Muscle of arm (tissue), 14 donors: ENCODE data around the gene OTUD5. TPM values are rescaled to one million over a fixed set of nuclear protein-coding genes. Genes with fewer than 3 reads are reported as not detected.
A peak's percentile ranks its signal among the peaks of the same experiment; 100 is the strongest.
"Not testable (repeated sequence)": the region's sequence is repeated elsewhere in the genome, so short reads cannot be mapped to it uniquely, and the experiment has no call there.

Experiments used
- DNase-seq: peaks from one replicate; pipeline ENCODE4 v3.0.0-alpha.2; 2013
- long read RNA-seq, 11 donors: transcript quantifications; one replicate each; lab custom pipeline, GENCODE V29; 2026
- polyA plus RNA-seq, 12 donors: library from polyadenylated mRNA; unstranded; fragments of 120-200 nt; gene quantifications; one replicate each; pipeline ENCODE4 v1.2.1, GENCODE V29; 2013; ENCODE audit not compliant: insufficient read length in 12 of 12

The OTUD5 gene, protein sequence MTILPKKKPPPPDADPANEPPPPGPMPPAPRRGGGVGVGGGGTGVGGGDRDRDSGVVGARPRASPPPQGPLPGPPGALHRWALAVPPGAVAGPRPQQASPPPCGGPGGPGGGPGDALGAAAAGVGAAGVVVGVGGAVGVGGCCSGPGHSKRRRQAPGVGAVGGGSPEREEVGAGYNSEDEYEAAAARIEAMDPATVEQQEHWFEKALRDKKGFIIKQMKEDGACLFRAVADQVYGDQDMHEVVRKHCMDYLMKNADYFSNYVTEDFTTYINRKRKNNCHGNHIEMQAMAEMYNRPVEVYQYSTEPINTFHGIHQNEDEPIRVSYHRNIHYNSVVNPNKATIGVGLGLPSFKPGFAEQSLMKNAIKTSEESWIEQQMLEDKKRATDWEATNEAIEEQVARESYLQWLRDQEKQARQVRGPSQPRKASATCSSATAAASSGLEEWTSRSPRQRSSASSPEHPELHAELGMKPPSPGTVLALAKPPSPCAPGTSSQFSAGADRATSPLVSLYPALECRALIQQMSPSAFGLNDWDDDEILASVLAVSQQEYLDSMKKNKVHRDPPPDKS
- polyA plus RNA-seq = 10 to 100 TPM in 11 of 12 donors, not detected in 1; 30.6 to 57.7 (median 35.2) TPM
- long read RNA-seq, donor 1, partial matches to known transcripts = 15 of 18 reads
- long read RNA-seq, donor 1, other reads (novel, unspliced or antisense) = 0 of 18 reads
- long read RNA-seq, donor 2, partial matches to known transcripts = 0 of 3 reads
- long read RNA-seq, donor 2, other reads (novel, unspliced or antisense) = 0 of 3 reads
- long read RNA-seq, donor 3 = 0 reads
- long read RNA-seq, donor 4, partial matches to known transcripts = 0 of 1 reads
- long read RNA-seq, donor 4, other reads (novel, unspliced or antisense) = 0 of 1 reads
- long read RNA-seq, donor 5, partial matches to known transcripts = 0 of 5 reads
- long read RNA-seq, donor 5, other reads (novel, unspliced or antisense) = 0 of 5 reads
- long read RNA-seq, donor 6, partial matches to known transcripts = 0 of 3 reads
- long read RNA-seq, donor 6, other reads (novel, unspliced or antisense) = 0 of 3 reads
- long read RNA-seq, donor 7, partial matches to known transcripts = 5 of 6 reads
- long read RNA-seq, donor 7, other reads (novel, unspliced or antisense) = 0 of 6 reads
- long read RNA-seq, donor 8, partial matches to known transcripts = 0 of 2 reads
- long read RNA-seq, donor 8, other reads (novel, unspliced or antisense) = 0 of 2 reads
- long read RNA-seq, donor 9, partial matches to known transcripts = 0 of 1 reads
- long read RNA-seq, donor 9, other reads (novel, unspliced or antisense) = 0 of 1 reads
- long read RNA-seq, donor 10, partial matches to known transcripts = 0 of 4 reads
- long read RNA-seq, donor 10, other reads (novel, unspliced or antisense) = 0 of 4 reads
- long read RNA-seq, donor 11, partial matches to known transcripts = 0 of 4 reads
- long read RNA-seq, donor 11, other reads (novel, unspliced or antisense) = 0 of 4 reads

DNA sequence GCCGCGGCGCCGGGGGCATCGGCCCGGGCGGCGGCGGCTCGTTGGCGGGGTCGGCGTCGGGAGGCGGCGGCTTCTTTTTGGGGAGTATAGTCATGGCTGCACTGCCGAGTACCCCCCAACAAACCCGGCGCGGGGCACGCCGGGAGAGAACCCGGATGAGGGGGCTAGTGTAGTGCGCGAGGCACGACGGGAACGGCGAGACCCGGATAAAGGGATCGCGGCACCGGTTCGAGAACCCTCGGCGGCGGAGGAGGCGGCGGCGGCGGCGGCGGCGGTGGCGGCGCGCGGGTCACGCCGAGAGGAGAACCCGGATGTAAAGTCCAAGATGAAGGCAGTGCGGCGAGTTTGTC lies at the start of gene OTUD5:
Gene OTUD5 (minus strand): TSS at position 131 of the 350 bp plus-strand sequence. CDS start 37 bp downstream, at position 94.
- DNase-seq = peak; percentile 51

DNA sequence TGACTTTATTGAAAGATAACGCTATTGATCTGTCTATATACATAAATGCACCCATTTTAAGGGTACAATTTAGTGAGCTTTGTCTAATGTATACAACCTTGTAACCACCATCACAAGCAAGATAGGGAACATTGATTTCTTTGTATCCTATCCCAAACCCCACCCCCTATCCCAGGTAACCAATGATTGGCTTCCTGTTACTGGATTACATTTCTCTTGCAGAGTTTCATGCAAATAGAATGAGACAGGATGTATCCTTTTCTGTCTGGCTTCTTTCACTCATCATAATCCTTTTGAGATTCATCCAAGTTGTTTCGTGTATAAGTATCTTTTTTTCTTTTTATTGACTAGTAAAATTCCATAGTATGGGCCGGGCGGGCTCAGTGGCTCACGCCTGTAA lies 46.3 kb upstream of the OTUD5 start:
- no peak for DNase-seq

GRCh38 chrX:49002091-49002935 lies 44.9 kb upstream of the OTUD5 start, which contains the start of gene GRIPAP1:
Gene GRIPAP1 (minus strand): TSS chrX:49002264. CDS start chrX:49002229, 35 bp downstream.
- peak; percentile 89 for DNase-seq

DNA sequence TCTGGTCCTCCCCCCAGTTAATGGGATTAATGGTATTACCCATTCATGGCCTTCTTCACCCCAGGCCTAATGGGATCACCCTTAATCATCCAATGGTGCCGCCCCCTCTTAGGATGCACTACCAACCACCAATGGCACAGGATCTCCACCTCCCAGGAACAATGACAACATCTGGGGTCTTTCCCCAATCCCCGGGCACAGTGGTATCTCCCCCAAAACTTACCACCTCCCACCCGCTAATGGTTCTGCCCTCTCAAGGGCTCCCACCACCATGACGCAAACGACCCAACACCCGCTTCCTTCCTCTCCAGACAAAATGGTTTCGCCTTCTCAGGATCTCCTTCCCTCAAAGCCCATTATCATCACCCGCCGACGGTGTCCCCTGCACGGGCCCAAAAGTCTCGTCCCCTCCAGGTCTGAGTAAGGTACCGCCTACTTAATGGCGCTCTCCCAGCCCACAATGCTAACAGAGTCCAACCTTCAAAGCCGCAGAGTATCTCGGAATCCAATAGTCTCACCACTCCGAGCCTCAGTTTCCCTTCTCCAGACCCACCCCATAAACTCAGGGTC lies 44.2 kb upstream of the OTUD5 start:
- DNase-seq = peak; percentile 6

DNA sequence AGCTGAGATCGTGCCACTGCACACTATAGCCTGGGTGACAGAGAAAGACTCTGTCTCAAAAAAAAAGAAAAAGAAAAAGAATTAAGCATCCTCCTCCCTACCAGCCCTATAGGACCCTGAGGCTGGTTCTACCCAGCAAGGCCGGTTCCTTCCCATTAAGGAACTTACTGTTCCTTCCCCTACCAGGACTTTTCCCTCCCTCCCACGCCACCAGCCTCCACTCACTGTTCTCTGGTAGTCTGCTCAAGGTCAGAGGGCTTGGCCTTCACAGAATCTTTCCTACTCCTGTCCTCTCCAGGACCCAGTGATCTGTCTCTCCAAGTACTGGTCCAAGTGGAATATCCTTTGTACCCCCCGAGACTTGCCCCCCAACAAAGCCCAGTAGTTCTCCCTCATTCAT lies 43.2 kb upstream of the OTUD5 start:
- no peak for DNase-seq

GRCh38 chrX:48999030-48999429 lies 41.6 kb upstream of the OTUD5 start:
- no peak for DNase-seq

DNA sequence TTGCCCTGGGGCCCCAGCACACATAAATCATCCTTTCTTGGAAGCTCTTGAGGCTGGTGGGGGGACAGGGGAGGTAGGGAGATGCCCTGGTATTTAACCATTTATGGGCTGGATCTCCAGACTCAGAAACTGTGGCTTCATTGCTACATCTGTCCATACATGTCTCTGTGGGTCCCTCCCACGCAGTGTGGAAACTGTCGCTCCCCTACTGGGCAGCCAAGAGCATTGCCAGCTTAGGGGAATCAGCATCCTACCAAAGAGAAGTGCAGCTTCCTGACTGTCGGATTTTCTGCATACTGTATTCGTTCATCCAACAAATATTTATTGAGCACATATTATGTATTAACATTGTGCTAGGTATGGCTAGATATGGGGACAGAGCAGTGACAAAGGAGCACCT lies 41.0 kb upstream of the OTUD5 start:
- DNase-seq = no peak

GRCh38 chrX:48997865-48998264 lies 40.5 kb upstream of the OTUD5 start:
- no peak for DNase-seq

GRCh38 chrX:48997455-48997854 lies 40.0 kb upstream of the OTUD5 start:
- no peak for DNase-seq

DNA sequence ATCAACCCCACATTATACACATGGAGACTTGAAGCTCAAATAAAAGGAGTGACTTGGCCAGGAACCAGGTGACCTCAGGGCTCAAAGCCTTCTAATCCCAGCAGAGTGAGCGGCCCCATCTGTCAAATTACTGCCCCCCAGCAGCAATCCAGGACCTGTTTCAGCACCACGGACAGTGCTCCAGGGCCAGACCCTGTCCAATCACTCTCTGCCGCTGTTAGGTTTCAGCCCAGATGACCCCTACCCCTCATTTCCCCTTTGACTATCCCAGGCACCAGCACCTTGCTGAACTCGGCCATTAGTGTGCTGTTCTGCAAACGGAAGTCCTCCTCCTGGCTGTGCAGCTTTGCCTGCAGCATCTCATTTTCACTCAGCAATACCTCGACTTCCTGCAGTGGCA lies 39.6 kb upstream of the OTUD5 start:
- no peak for DNase-seq

DNA sequence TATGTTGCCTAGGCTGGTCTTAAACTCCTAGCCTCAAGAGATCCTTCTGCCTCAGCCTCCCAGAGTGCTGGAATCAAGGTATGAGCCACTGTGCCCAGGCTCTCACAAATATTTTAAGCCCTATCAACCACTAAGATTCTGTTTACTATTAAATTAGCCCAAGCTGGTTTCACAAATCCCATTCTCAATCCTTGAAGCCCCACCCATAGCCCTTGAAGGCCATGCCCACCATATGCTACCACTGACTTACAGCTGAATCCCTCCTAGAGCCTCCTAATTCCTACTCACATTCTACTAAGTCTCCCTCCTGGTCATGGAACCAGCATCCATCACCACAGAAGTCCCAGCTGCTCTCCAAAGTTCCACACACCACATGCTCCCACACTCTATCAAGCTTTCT lies 34.9 kb upstream of the OTUD5 start:
- no peak for DNase-seq

- no peak for DNase-seq
Observed at GRCh38 chrX:48989483-48989882, 32.1 kb upstream of the OTUD5 start.

DNA sequence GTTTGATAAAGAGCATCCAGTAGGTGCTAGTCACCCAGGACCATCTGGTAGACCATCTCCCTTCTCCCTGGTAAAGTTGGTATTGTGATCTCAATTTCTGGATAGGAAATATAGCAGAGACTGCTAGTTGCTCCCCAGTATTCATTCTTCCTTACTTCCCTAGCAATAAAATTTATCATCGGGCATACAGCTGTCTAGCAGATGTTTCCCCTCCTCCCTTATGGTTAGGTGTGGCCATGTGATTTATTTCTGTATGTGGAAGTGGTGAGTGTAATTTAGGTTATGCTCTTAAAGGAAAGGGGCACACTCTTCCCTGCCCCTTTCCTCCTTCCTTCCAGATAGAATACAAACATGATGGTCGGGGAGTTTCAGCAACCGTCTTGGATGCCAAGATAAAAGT lies 26.5 kb upstream of the OTUD5 start:
- DNase-seq = no peak

DNA sequence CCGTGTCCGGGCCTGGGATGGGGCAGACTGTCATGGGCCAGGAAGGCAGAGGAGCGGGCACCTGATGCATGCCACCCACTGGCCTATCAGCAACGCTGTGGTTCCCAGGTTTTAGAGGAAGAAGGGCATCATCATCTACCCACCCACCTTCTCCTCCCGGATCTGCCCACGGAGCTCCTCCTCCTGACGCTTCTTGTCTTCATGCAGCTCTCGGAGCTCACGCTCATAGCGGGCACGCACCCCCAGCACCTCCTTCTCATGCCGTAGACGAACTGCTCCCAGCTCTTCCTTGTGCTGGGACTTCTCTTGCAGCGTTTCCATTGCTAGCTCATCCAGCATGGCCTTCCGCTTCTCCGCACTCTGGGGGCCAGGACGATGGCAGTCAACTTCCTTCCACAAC lies 25.7 kb upstream of the OTUD5 start:
- no peak for DNase-seq

- no peak for DNase-seq
Observed at GRCh38 chrX:48981178-48981577, 23.8 kb upstream of the OTUD5 start.

GRCh38 chrX:48980341-48980740 lies 22.9 kb upstream of the OTUD5 start:
- DNase-seq = not testable (repeated sequence)

- DNase-seq = no peak
Observed at GRCh38 chrX:48978226-48978625, 20.8 kb upstream of the OTUD5 start.

GRCh38 chrX:48976086-48976485 lies 18.7 kb upstream of the OTUD5 start:
- DNase-seq = no peak

DNA sequence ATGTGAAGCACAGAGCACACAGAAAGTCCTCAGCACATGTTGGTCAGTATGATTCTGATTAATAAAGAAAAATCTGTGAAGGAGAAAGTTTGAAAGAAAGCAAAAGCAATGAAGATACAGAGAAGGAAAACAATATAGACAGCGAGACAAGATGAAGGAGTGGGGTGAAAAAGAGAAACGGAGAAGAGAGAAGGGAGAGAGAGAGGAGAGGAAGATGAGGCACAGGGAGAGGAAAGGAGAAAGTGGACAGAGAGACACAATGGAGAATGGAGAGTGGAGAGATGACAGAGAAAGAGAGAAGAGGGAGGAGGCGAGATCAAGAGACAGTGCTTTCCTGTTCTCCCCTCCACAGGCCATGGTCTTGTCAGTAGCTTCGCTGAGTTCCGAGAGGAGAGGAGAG lies 18.1 kb upstream of the OTUD5 start:
- no peak for DNase-seq

GRCh38 chrX:48975041-48975440 lies 17.6 kb upstream of the OTUD5 start:
- no peak for DNase-seq
